ENCODE measurements around the gene CTDSP2.
"Not testable (repeated sequence)": the region's sequence is repeated elsewhere in the genome, so short reads cannot be mapped to it uniquely, and the experiment has no call there.

Gene CTDSP2

GRCh38 chr12:57777911-57778310 is 68.6 kb downstream of the CTDSP2 start:
- no peak for DNase-seq

GRCh38 chr12:57777367-57777766 is 69.2 kb downstream of the CTDSP2 start:
- DNase-seq, result no peak

GRCh38 chr12:57776247-57776587 is 70.3 kb downstream of the CTDSP2 start:
- DNase-seq, result no peak

GRCh38 chr12:57775563-57776246 is 70.8 kb downstream of the CTDSP2 start:
- DNase-seq, result no peak

- DNase-seq, result no peak
These were observed 71.5 kb downstream of the CTDSP2 start for GRCh38 chr12:57775044-57775443.

GRCh38 chr12:57774634-57775033 is 71.9 kb downstream of the CTDSP2 start:
- not testable (repeated sequence) for DNase-seq

GRCh38 chr12:57772429-57773322 is 73.9 kb downstream of the CTDSP2 start, which contains the start of gene EEF1AKMT3:
TSS of gene EEF1AKMT3 (plus strand) at chr12:57772614. CDS start at chr12:57772725, 111 bp downstream.
- DNase-seq, result peak; percentile 47 to 66

GRCh38 chr12:57771873-57772428 is 74.6 kb downstream of the CTDSP2 start, which contains the start of gene METTL1:
TSS of gene METTL1 (minus strand) at chr12:57772105. CDS start at chr12:57772083, 22 bp downstream.
- peak; percentile 91 to 96 for DNase-seq

GRCh38 chr12:57771236-57771872 is 75.2 kb downstream of the CTDSP2 start:
- DNase-seq, result peak; percentile 77 to 89

GRCh38 chr12:57770734-57771133 is 75.8 kb downstream of the CTDSP2 start:
- DNase-seq, result no peak
